ENCODE results near the gene BTBD16. TPM values are rescaled to one million over a fixed set of nuclear protein-coding genes. Genes with fewer than 3 reads are reported as not detected.

BTBD16 gene
- total RNA-seq, 1 experiment from 2014 or later = not detected

- H3K4me1 Mint-ChIP-seq = peaks cover 16 to 17% of the 10 kb centered on the region in 2 experiments
- Histone ChIP-seq H2BK5ac (ENCODE audit: insufficient read length, low read length) (no peak overlapping the region), H3K4ac (ENCODE audit: low read depth, low read length) (no peak overlapping the region), H3T11ph (ENCODE audit: low read length) (no peak overlapping the region), H3K4me2 (ENCODE audit: insufficient read depth, insufficient read length, low read length) (no peak overlapping the region), H2AFZ (ENCODE audit: low read length) (no peak overlapping the region), H3K79me1 (ENCODE audit: insufficient read depth, low read depth, low read length, poor library complexity, severe bottlenecking) (no peaks in the 10 kb centered on the region), H3K9ac (ENCODE audit: extremely low read depth, insufficient read length, low read length) (no peak overlapping the region), H3K56ac (ENCODE audit: insufficient read length, low read depth, low read length) (no peak overlapping the region), H4K91ac (ENCODE audit: insufficient read length, low read depth, low read length) (no peak overlapping the region), H3K23me2 (ENCODE audit: insufficient read length, low read depth, low read length, poor library complexity, severe bottlenecking) (no peaks in the 10 kb centered on the region), H3K27ac (ENCODE audit: insufficient read length, low read depth, low read length) (no peak overlapping the region), H3K14ac (ENCODE audit: insufficient read depth, low read length) (no peak overlapping the region), H4K20me1 (ENCODE audit: control insufficient read depth, insufficient read depth, insufficient read length) (no peaks in the 10 kb centered on the region), H3K23ac (ENCODE audit: insufficient read length, low read depth, low read length) (no peak overlapping the region), H4K8ac (replicated peaks; ENCODE audit: insufficient read length, low read depth, low read length) (no peak overlapping the region), H2BK20ac (ENCODE audit: low read depth, low read length, poor library complexity, severe bottlenecking) (no peak overlapping the region), H2AK5ac (ENCODE audit: insufficient read length, low read length) (no peak overlapping the region), H3K18ac (ENCODE audit: insufficient read length, low read depth, low read length) (no peak overlapping the region), H2BK120ac (ENCODE audit: low read depth, low read length, poor library complexity, severe bottlenecking) (no peak overlapping the region), H3K79me2 (ENCODE audit: insufficient read depth, low read length) (no peaks in the 10 kb centered on the region), H3K27me3 (ENCODE audit: insufficient read depth, low read length) (no peaks in the 10 kb centered on the region), H2BK15ac (ENCODE audit: low read depth, low read length) (no peak overlapping the region), H4K5ac (ENCODE audit: insufficient read length, low read depth, low read length) (no peak overlapping the region), H3K4me1 (ENCODE audit: insufficient read depth, low read length) (no peaks in the 10 kb centered on the region), H2BK12ac (ENCODE audit: insufficient read length, low read depth, low read length) (no peak overlapping the region), H3K9me3 (ENCODE audit: control insufficient read depth, low read depth, low read length) (no peaks in the 10 kb centered on the region)
- no peaks in the 10 kb centered on the region; the same call in none of the 2 replicates for H3K27me3 Mint-ChIP-seq (ENCODE audit: low read depth)
- TF ChIP-seq, protein P1, sequence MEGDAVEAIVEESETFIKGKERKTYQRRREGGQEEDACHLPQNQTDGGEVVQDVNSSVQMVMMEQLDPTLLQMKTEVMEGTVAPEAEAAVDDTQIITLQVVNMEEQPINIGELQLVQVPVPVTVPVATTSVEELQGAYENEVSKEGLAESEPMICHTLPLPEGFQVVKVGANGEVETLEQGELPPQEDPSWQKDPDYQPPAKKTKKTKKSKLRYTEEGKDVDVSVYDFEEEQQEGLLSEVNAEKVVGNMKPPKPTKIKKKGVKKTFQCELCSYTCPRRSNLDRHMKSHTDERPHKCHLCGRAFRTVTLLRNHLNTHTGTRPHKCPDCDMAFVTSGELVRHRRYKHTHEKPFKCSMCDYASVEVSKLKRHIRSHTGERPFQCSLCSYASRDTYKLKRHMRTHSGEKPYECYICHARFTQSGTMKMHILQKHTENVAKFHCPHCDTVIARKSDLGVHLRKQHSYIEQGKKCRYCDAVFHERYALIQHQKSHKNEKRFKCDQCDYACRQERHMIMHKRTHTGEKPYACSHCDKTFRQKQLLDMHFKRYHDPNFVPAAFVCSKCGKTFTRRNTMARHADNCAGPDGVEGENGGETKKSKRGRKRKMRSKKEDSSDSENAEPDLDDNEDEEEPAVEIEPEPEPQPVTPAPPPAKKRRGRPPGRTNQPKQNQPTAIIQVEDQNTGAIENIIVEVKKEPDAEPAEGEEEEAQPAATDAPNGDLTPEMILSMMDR (conservative IDR thresholded peaks at IDR 0.05) = no peak
- DNase-seq = no peak
- no peaks in the 10 kb centered on the region; a peak in 1 of 7 replicates for H3K36me3 Mint-ChIP-seq (ENCODE audit: insufficient read depth in 1 of 3, low read depth in 3 of 3)
- no peak overlapping the region for H3K4me3 Mint-ChIP-seq
- WGBS (ENCODE audit: extremely low coverage, insufficient read length, low lambda C conversion rate) = no CpG with 5 or more reads among the region's 5 CpGs
- no peak overlapping the region; a peak in 1 of 7 replicates for H3K27ac Mint-ChIP-seq
- no peaks in the 10 kb centered on the region; a peak in 2 of 5 replicates for H3K9me3 Mint-ChIP-seq
These were observed 20.6 kb downstream of the BTBD16 start for GRCh38 chr10:122291739-122292138.
